OCI-LY1 (cell line): ENCODE results near the gene GATD1.

Source experiments
- H2AFZ ChIP-seq: fragments of 200-600 bp; sonication (generic), shearing (Covaris generic); 2 replicates; pipeline ENCODE4 v1.6.0; 2014; ENCODE audit warnings: antibody characterized with exemption, mild to moderate bottlenecking, low read length
- H3F3A ChIP-seq: fragments of 200-600 bp; sonication (generic), shearing (Covaris generic); 2 replicates; pipeline ENCODE4 v1.6.0; 2014; ENCODE audit warnings: mild to moderate bottlenecking, antibody characterized with exemption, low read length, moderate library complexity; ENCODE audit not compliant: insufficient read depth
- H3K27ac ChIP-seq: fragments of 200-600 bp; sonication (generic); 2 replicates; pipeline ENCODE4 v1.5.1; 2014; ENCODE audit warnings: low read length, mixed run types, mild to moderate bottlenecking, low read depth; ENCODE audit not compliant: poor library complexity, severe bottlenecking
- H3K27me3 ChIP-seq: fragments of 200-600 bp; sonication (generic); 2 replicates; pipeline ENCODE4 v1.6.0; 2014; ENCODE audit warnings: antibody characterized with exemption, mild to moderate bottlenecking, low read length, moderate library complexity; ENCODE audit not compliant: insufficient read depth
- H3K36me3 ChIP-seq: fragments of 200-600 bp; sonication (generic); 2 replicates; pipeline ENCODE4 v1.6.1; 2014; ENCODE audit warnings: mild to moderate bottlenecking, antibody characterized with exemption, low read length, moderate library complexity, mixed read lengths; ENCODE audit not compliant: insufficient read depth
- H3K4me1 ChIP-seq: fragments of 200-600 bp; sonication (generic); 2 replicates; pipeline ENCODE4 v1.5.1; 2014; ENCODE audit warnings: mild to moderate bottlenecking, low read length, moderate library complexity; ENCODE audit not compliant: insufficient read depth, severe bottlenecking
- H3K4me2 ChIP-seq: fragments of 200-600 bp; sonication (generic), shearing (Covaris generic); 2 replicates; pipeline ENCODE4 v1.6.1; 2014; ENCODE audit warnings: low read length
- H3K4me3 ChIP-seq: fragments of 200-600 bp; sonication (generic); 2 replicates; pipeline ENCODE4 v1.5.1; 2014; ENCODE audit warnings: low read length, low read depth, mild to moderate bottlenecking, mixed read lengths; ENCODE audit not compliant: poor library complexity, severe bottlenecking
- H3K79me2 ChIP-seq: fragments of 200-600 bp; shearing (Covaris generic); 2 replicates; pipeline ENCODE4 v1.6.1; 2016; ENCODE audit warnings: mixed run types, low read length, mixed read lengths; ENCODE audit not compliant: insufficient read depth
- H3K9ac ChIP-seq: fragments of 200-600 bp; sonication (generic), shearing (Covaris generic); 2 replicates; pipeline ENCODE4 v1.6.1; 2014; ENCODE audit warnings: mild to moderate bottlenecking, low read length, mixed read lengths
- H3K9me2 ChIP-seq: fragments of 200-600 bp; sonication (generic), shearing (Covaris generic); 2 replicates; pipeline ENCODE4 v1.6.1; 2014; ENCODE audit warnings: low read depth, mild to moderate bottlenecking, low read length, mixed read lengths
- H3K9me3 ChIP-seq: fragments of 200-600 bp; shearing (Covaris generic); 2 replicates; pipeline ENCODE4 v1.6.1; 2014; ENCODE audit warnings: low read length, mixed read lengths
- H4K20me1 ChIP-seq: fragments of 200-600 bp; sonication (generic), shearing (Covaris generic); 2 replicates; pipeline ENCODE4 v1.6.0; 2016; ENCODE audit warnings: mild to moderate bottlenecking, low read length; ENCODE audit not compliant: insufficient read depth
- EZH2 ChIP-seq: fragments of 200-600 bp; sonication (generic), shearing (Covaris generic); IDR thresholded peaks from 2 replicates; pipeline ENCODE4 v1.8.0; 2017; ENCODE audit warnings: borderline replicate concordance, mixed run types, mild to moderate bottlenecking, antibody characterized with exemption, low read length, moderate library complexity, mixed read lengths
- TF ChIP-seq, protein P1 (sequence below): fragments of 200-600 bp; sonication (generic), shearing (Covaris generic); IDR thresholded peaks from 2 replicates; pipeline ENCODE4 v1.5.1; 2017; ENCODE audit warnings: mild to moderate bottlenecking, antibody characterized with exemption, low read length, moderate library complexity, mixed read lengths

The GATD1 gene

DNA sequence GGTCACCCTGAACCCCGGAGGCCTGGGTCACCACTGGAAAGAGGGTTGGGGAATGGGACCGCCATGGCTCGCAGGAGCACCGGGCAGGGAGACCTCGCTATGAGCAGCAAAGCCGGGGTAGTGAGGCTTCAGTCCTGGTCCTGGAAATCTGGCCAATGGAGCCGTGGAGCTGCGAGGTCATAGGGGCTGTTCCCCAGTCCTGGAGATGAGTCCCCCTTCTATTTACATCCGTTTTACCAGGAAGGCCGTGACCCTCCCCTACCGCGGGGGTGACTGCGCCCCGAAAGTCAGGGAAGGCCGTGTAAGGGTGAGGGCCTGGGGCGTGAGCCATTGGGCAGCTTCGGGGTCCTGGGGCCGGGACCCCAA lies 27.3 kb upstream of the GATD1 start:
- H3K79me2 ChIP-seq = no peaks in the 10 kb centered on the region
- H3F3A ChIP-seq = no peaks in the 10 kb centered on the region
- peak overlapping the region; percentile 87 for H3K4me2 ChIP-seq
- H4K20me1 ChIP-seq = no peaks in the 10 kb centered on the region
- peak overlapping the region; percentile 72 for H3K4me3 ChIP-seq
- H3K36me3 ChIP-seq = peaks cover 33% of the 10 kb centered on the region
- TF ChIP-seq, protein P1, sequence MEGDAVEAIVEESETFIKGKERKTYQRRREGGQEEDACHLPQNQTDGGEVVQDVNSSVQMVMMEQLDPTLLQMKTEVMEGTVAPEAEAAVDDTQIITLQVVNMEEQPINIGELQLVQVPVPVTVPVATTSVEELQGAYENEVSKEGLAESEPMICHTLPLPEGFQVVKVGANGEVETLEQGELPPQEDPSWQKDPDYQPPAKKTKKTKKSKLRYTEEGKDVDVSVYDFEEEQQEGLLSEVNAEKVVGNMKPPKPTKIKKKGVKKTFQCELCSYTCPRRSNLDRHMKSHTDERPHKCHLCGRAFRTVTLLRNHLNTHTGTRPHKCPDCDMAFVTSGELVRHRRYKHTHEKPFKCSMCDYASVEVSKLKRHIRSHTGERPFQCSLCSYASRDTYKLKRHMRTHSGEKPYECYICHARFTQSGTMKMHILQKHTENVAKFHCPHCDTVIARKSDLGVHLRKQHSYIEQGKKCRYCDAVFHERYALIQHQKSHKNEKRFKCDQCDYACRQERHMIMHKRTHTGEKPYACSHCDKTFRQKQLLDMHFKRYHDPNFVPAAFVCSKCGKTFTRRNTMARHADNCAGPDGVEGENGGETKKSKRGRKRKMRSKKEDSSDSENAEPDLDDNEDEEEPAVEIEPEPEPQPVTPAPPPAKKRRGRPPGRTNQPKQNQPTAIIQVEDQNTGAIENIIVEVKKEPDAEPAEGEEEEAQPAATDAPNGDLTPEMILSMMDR = no peak
- no peak for TF ChIP-seq EZH2
- no peak overlapping the region for H2AFZ ChIP-seq
- H3K9me2 ChIP-seq = no peaks in the 10 kb centered on the region
- H3K9ac ChIP-seq = peak overlapping the region; percentile 87
- no peaks in the 10 kb centered on the region for H3K27me3 ChIP-seq
- H3K4me1 ChIP-seq = peaks cover 40% of the 10 kb centered on the region
- no peaks in the 10 kb centered on the region for H3K9me3 ChIP-seq
- H3K27ac ChIP-seq = peak overlapping the region; percentile 72

DNA sequence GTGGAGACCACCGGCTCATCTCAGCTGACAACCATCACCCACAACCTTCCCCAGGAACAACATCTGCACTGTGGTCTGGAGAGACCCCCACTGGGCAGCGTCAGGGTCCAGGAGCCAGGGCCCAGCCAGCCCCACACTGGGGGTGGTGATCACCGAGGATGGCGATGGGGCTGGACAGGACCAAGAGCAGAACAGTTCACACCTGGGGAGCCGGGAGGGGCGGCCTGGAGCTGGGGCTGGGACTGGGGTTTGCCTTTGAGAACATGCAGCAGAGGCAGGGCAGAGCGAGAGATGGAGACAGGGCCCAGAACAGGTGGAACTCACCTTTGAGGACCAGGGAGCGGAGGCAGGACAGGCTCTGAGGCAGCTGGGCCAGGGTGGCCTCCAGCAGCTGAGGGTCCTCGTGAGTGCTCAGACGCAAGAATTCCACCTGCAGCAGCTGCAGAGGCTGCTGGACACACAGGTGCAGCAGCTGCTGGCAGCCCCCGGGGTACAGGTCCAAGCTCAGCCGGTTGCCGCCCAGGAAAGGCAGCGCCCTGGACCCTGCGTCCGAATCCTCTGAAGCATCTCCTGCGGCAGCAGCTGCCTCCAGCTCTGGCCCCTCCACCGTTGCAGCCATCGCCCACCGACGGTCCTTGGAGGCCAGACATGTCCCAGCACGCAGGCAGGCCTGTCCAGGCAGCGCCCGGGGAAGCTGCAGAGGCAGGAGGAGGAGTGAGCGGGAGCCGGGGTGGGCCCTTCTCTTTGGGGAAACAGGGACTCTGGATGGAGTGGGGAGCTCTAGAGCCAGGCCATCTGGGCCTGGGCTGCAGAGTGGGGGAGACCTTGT lies 26.7 kb upstream of the GATD1 start:
- peak overlapping the region; percentile 87 for H3K4me2 ChIP-seq
- TF ChIP-seq EZH2 = no peak
- TF ChIP-seq, protein P1 = no peak
- peak overlapping the region; percentile 72 for H3K27ac ChIP-seq
- peaks cover 37% of the 10 kb centered on the region for H3K36me3 ChIP-seq
- no peak overlapping the region for H2AFZ ChIP-seq
- no peaks in the 10 kb centered on the region for H3F3A ChIP-seq
- no peaks in the 10 kb centered on the region for H3K9me3 ChIP-seq
- no peaks in the 10 kb centered on the region for H4K20me1 ChIP-seq
- H3K4me3 ChIP-seq = peak overlapping the region; percentile 72
- no peaks in the 10 kb centered on the region for H3K9me2 ChIP-seq
- H3K27me3 ChIP-seq = no peaks in the 10 kb centered on the region
- peak overlapping the region; percentile 87 for H3K9ac ChIP-seq
- peaks cover 40% of the 10 kb centered on the region for H3K4me1 ChIP-seq
- no peaks in the 10 kb centered on the region for H3K79me2 ChIP-seq

DNA sequence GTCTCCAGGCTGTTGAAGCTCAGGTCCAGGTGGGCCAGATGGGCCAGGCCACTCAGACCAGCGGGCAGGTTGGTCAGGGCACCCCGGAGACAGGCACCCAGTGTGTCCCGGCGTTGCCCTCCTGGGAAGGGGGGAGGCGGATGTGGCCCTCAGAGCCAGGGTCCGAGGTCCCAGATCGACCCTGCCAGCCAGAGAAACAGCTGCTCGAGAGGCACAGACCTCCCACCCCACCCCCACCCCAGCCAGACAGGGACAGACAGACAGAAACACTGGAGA lies 26.1 kb upstream of the GATD1 start:
- H3K9me2 ChIP-seq = no peaks in the 10 kb centered on the region
- H3K9ac ChIP-seq = peak overlapping the region; percentile 87; the same call in 1 of the 2 replicates
- no peak overlapping the region for H3K27ac ChIP-seq
- H2AFZ ChIP-seq = no peak overlapping the region
- peak overlapping the region; percentile 72 for H3K4me3 ChIP-seq
- no peaks in the 10 kb centered on the region for H3K27me3 ChIP-seq
- no peaks in the 10 kb centered on the region for H3F3A ChIP-seq
- peaks cover 38% of the 10 kb centered on the region for H3K36me3 ChIP-seq
- H3K4me2 ChIP-seq = peak overlapping the region; percentile 87
- no peaks in the 10 kb centered on the region for H3K79me2 ChIP-seq
- H3K4me1 ChIP-seq = peaks cover 36% of the 10 kb centered on the region
- TF ChIP-seq, protein P1 = no peak
- no peak for TF ChIP-seq EZH2
- H3K9me3 ChIP-seq = no peaks in the 10 kb centered on the region
- no peaks in the 10 kb centered on the region for H4K20me1 ChIP-seq
